Measurements from ENCODE around the gene ZNF444. TPM values are rescaled to one million over a fixed set of nuclear protein-coding genes. Genes with fewer than 3 reads are reported as not detected.
"Not testable (repeated sequence)": the region's sequence is repeated elsewhere in the genome, so short reads cannot be mapped to it uniquely, and the experiment has no call there.

The ZNF444 gene
- total and polyA plus RNA-seq, 10 donors = 17.0 to 35.1 (median 22.8) TPM

GRCh38 chr19:56103027-56103614 is 38.0 kb upstream of the ZNF444 start:
- peaks cover 0 to 75% (median 30%) of the 10 kb centered on the region in 6 donors for H3K36me3 ChIP-seq
- H3K4me3 ChIP-seq = peak overlapping the region in 1 of 8 donors; percentile 7
- H3K4me1 ChIP-seq = peaks cover 16 to 81% (median 66%) of the 10 kb centered on the region in 6 donors
- TF ChIP-seq POLR2AphosphoS5 (IDR thresholded peaks at IDR 0.05) (peak in 2 of 3 donors; percentile 10 to 47), CTCF (IDR thresholded peaks at IDR 0.05 in 8 of 11, conservative IDR thresholded peaks at IDR 0.05 in 3 of 11) (no peak)
- DNase-seq = peak; percentile 75
- H3K27ac ChIP-seq = peak overlapping the region in 7 of 8 donors; percentile 4 to 76 (median 70)
- intact Hi-C loops (cut with DNase I; ENCODE audit: low total_unique reads) = no loop called here
- no peaks in the 10 kb centered on the region for H3K27me3 ChIP-seq (replicated peaks in 1 of 7)
- H3K9me3 ChIP-seq = no peaks in the 10 kb centered on the region
- 55 to 71% (median 60%) methylated on average over 11 to 20 of the region's 20 CpGs for WGBS, 5 donors

GRCh38 chr19:56104423-56104822 is 36.7 kb upstream of the ZNF444 start:
- no peak for TF ChIP-seq POLR2AphosphoS5 (IDR thresholded peaks at IDR 0.05)
- no peak for TF ChIP-seq CTCF (IDR thresholded peaks at IDR 0.05 in 8 of 11, conservative IDR thresholded peaks at IDR 0.05 in 3 of 11)
- TF ChIP-seq POLR2A (IDR thresholded peaks at IDR 0.05) = no peak
- WGBS, 5 donors = 91 to 96% (median 94%) methylated on average over 20 to 29 of the region's 29 CpGs
- peak; percentile 73 for DNase-seq
- Histone ChIP-seq H3K4me1 (peaks cover 27 to 88% (median 77%) of the 10 kb centered on the region in 6 donors), H3K4me3 (peak overlapping the region in 1 of 8 donors; percentile 41), H3K27me3 (replicated peaks in 1 of 7) (no peaks in the 10 kb centered on the region), H3K27ac (peak overlapping the region in 5 of 8 donors; percentile 52 to 99 (median 91)), H3K36me3 (peaks cover 0 to 63% (median 30%) of the 10 kb centered on the region in 6 donors), H3K9me3 (no peaks in the 10 kb centered on the region)
- intact Hi-C loops (cut with DNase I; ENCODE audit: low total_unique reads) = no loop called here

GRCh38 chr19:56105090-56105701 is 35.9 kb upstream of the ZNF444 start:
- TF ChIP-seq CTCF (IDR thresholded peaks at IDR 0.05 in 8 of 11, conservative IDR thresholded peaks at IDR 0.05 in 3 of 11) (peak; percentile 39 to 84 (median 74)), POLR2AphosphoS5 (IDR thresholded peaks at IDR 0.05) (peak; percentile 63 to 66 (median 65)), POLR2A (IDR thresholded peaks at IDR 0.05) (no peak)
- no peaks in the 10 kb centered on the region for H3K27me3 ChIP-seq (replicated peaks in 1 of 7)
- H3K4me3 ChIP-seq = peak overlapping the region in 2 of 8 donors; percentile 2 to 41
- no peaks in the 10 kb centered on the region for H3K9me3 ChIP-seq
- WGBS, 5 donors = 12 to 24% (median 15%) methylated on average over 22 of the region's 22 CpGs
- peak overlapping the region; percentile 17 to 99 (median 66) for H3K27ac ChIP-seq
- H3K36me3 ChIP-seq = peaks cover 0 to 56% (median 24%) of the 10 kb centered on the region in 6 donors
- peaks cover 34 to 89% (median 82%) of the 10 kb centered on the region in 6 donors for H3K4me1 ChIP-seq
- intact Hi-C loops (cut with DNase I; ENCODE audit: low total_unique reads) = no loop called here
- DNase-seq = peak; percentile 92

GRCh38 chr19:56105831-56106396 is 35.2 kb upstream of the ZNF444 start:
- Histone ChIP-seq H3K27ac (peak overlapping the region in 6 of 8 donors; percentile 19 to 99 (median 86)), H3K4me1 (peaks cover 41 to 94% (median 88%) of the 10 kb centered on the region in 6 donors), H3K36me3 (peaks cover 0 to 49% (median 22%) of the 10 kb centered on the region in 6 donors), H3K4me3 (peak overlapping the region in 2 of 8 donors; percentile 2 to 41)
- H3K9me3 ChIP-seq; intact Hi-C loops (cut with DNase I; ENCODE audit: low total_unique reads); H3K27me3 ChIP-seq (replicated peaks in 1 of 7); DNase-seq: not testable (repeated sequence)
- 90 to 98% (median 94%) methylated on average over 50 to 61 of the region's 61 CpGs for WGBS, 5 donors
- peak in 1 of 3 donors; percentile 35 for TF ChIP-seq POLR2AphosphoS5 (IDR thresholded peaks at IDR 0.05)
